RWPE1 (cell line): ENCODE measurements around the gene KLRK1.

ENCODE experiments used
- CTCF ChIA-PET: fragments of 350-600 bp; sonication (Branson Sonifier 250); formaldehyde crosslinking; extraction: SDS; loops from one replicate; lab custom pipeline; 2021; lab: Yijun Ruan, JAX
- POLR2A ChIA-PET: fragments of 400-600 bp; formaldehyde crosslinking; extraction: SDS; loops from one replicate; lab custom pipeline; 2020; ENCODE audit warnings: antibody characterized with exemption; ENCODE audit not compliant: low non-redundant PET; lab: Yijun Ruan, JAX
- DNase-seq: peaks from one replicate; pipeline ENCODE4 v3.0.0; 2012; ENCODE audit warnings: low spot score
- H3K27ac ChIP-seq: fragments of 450-650 bp; 2 replicates; pipeline ENCODE4 v1.5.1; 2017
- TF ChIP-seq, protein P1 (sequence below): fragments of 450-650 bp; conservative IDR thresholded peaks from 2 replicates; pipeline ENCODE4 v1.5.1; 2017; ENCODE audit warnings: low read depth, mild to moderate bottlenecking

KLRK1 gene

DNA sequence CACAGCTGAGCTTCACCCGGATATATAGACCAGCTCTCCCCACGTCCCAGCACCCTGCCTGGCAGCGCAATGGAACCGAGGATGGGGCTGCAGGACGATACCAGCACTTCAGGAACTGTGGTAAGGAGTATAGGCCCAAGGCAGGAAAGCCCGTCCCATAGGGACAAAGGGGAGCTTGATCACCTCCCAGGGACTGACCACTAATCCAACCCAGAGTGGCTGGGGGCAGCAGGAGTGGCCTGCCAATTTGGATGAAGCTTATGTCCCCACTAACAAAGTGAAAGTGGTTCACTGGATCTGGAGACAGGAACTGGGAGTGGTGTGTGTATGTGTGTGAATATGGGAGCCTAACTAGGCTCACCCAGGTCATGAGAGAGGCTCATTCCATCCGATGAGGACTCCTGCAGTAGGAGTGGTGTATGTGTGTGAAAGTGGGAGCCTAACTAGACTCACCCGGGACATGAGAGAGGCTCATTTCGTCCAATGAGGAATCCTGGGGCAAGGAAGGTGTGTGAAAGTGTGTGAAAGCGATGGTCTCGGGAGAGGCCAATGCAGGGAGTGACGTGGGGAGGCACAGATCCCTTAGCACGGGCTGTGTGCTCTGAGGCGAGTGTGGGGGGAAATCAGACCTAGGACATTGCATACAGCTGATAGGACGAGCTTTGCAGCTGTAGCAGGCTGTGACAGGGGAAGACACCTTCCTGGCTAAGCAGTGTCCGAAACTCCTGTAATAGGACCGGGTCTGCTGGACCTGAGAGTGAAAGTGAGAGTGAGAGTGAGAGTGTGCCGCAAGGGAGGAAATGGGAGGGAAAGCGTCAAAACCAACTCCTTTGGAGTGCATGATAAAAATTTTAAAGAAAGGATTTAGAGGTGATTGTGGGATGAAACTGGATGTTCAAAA lies 25.7 kb downstream of the KLRK1 start:
- TF ChIP-seq, protein P1, sequence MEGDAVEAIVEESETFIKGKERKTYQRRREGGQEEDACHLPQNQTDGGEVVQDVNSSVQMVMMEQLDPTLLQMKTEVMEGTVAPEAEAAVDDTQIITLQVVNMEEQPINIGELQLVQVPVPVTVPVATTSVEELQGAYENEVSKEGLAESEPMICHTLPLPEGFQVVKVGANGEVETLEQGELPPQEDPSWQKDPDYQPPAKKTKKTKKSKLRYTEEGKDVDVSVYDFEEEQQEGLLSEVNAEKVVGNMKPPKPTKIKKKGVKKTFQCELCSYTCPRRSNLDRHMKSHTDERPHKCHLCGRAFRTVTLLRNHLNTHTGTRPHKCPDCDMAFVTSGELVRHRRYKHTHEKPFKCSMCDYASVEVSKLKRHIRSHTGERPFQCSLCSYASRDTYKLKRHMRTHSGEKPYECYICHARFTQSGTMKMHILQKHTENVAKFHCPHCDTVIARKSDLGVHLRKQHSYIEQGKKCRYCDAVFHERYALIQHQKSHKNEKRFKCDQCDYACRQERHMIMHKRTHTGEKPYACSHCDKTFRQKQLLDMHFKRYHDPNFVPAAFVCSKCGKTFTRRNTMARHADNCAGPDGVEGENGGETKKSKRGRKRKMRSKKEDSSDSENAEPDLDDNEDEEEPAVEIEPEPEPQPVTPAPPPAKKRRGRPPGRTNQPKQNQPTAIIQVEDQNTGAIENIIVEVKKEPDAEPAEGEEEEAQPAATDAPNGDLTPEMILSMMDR: no peak
- peak overlapping the region; percentile 96 for H3K27ac ChIP-seq
- peak; percentile 47 for DNase-seq
- CTCF ChIA-PET: no interaction called here
- POLR2A ChIA-PET: no interaction called here

DNA sequence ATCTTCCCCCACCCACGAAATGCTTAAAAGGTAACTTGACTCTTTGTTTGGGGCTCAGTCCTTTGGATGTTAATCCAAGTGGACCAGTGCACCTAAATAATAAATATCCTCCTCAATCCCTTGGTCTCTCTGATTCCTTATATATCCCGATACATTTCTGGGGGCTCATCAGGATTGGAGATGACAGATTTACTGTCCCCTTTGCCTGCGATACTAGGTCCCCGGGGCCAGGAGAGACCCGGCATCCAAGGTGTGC lies 26.3 kb downstream of the KLRK1 start:
- CTCF ChIA-PET: no interaction called here
- TF ChIP-seq, protein P1: no peak
- H3K27ac ChIP-seq: peak overlapping the region; percentile 96
- DNase-seq: no peak
- POLR2A ChIA-PET: no interaction called here

DNA sequence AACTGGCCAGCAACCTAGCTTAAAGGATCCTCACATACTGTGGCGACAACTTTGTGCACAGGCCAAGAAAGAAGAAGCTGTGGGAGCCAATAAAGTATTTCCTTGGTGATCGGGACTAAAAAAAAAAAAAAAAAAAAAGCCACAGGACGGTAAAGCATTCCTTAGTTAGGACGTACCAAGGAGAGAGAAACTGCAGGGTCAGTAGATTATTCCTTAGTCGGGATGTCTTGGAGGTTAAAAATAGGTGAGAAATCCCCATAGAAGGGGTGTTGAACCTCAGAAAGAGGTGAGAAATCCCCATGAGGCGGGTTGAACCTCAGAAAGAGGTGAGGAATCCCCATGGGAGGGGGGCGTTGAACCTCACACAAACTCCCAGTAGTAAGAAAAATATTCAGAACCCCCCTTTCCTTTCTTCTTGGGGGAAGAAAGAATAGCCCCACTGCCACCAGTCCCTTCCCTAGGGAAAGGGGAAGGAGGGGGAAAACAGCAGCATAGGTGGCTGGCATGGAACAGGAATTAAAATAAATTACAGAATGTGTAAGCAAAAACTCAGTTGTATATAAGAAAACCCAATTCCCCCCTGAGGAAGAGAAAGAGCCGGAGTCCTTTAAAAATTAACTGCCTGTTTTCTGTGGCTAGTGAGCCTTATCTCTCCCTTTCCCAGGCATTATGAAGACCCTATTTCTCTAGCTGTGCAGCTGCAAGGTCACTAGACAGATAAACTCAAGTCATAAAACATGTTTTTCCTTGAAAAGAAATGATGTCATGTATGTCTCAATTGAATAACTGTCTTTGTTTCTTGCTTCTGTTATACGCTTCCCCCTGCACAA lies 26.8 kb downstream of the KLRK1 start:
- DNase-seq: no peak
- ChIA-PET CTCF (no interaction called here), POLR2A (interaction anchor here (0.7 kb wide), 1 partner anchor 30 kb away, joined by 5 read pairs; no protein-coding TSS in a partner anchor)
- TF ChIP-seq, protein P1: no peak
- H3K27ac ChIP-seq: peak overlapping the region; percentile 96

DNA sequence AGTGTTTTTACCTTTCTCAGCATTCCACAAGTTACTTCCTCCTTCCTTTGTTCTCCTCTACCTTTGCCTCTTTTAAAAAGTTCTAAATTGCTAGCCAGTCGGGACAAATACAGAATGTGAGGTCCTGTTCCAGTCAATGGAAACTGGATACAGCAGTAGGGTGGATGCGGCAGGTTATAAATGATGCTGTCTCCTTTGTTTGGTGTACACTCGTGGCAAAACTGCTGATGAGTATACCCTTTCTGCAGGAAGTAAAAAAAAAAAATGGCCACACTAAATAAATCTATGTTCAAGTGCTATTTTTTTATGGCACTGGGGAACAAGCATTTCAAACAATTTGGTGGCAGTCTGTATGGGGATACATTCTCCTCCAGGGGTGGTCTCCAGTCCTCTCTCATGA lies 27.5 kb downstream of the KLRK1 start:
- DNase-seq: no peak
- ChIA-PET CTCF (no interaction called here), POLR2A (interaction anchor here (0.7 kb wide), 1 partner anchor 30 kb away, joined by 5 read pairs; no protein-coding TSS in a partner anchor)
- TF ChIP-seq, protein P1: no peak
- H3K27ac ChIP-seq: no peak overlapping the region

DNA sequence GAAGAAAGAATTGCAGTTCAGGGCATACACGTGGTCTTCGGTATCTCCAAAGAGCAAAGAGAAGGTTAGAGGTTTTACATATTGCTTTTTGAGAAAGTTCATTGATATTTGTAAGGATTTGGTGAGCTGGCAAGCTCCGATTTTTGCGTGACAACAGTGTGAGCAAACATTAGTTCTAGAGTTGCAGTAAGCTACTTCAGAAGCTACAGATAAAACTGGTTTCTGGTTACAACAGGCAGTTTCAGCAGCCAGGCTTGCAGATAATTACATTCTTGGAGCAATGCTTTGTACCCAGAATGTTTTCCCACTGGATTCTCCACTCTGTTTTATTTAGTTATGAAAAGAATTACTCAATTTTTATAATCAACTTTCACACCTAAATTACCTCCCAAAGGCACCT lies 28.2 kb downstream of the KLRK1 start:
- no peak for DNase-seq
- ChIA-PET POLR2A (no interaction called here), CTCF (interaction anchor here (0.7 kb wide), 1 partner anchor 1345 kb away, joined by 3 read pairs; no protein-coding TSS in a partner anchor)
- TF ChIP-seq, protein P1: no peak
- peak overlapping the region; percentile 57; the same call in 1 of the 2 replicates for H3K27ac ChIP-seq

DNA sequence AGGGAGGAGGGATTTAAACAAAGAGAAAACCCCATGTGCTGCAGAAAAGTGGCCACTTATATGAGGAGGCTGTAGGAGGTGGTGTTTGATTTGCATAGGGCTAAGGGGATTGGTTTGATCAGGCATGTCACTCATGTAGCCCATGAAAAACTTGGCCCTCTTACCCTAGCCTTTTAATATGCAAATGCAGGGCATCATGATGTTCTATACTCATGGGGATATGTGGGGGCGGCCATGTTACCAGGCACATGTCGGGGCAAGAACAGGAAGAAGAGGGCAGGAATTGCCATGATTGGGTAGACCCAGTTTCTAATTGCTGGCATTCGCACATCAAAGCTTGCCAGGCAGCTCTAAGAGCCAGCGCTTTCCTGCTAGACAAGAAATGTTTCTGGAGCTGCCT lies 28.8 kb downstream of the KLRK1 start:
- TF ChIP-seq, protein P1: no peak
- peak overlapping the region; percentile 57 for H3K27ac ChIP-seq
- ChIA-PET CTCF (interaction anchor here (0.7 kb wide), 1 partner anchor 1346 kb away, joined by 3 read pairs; no protein-coding TSS in a partner anchor), POLR2A (no interaction called here)
- DNase-seq: no peak
